GM12878 (cell line): Measurements from ENCODE around the gene HAND2. TPM values are rescaled to one million over a fixed set of nuclear protein-coding genes. Genes with fewer than 3 reads are reported as not detected.

Source experiments
- ATAC-seq: fragments of 200-7000 bp; cut with Tn5 transposase; 3 replicates; pipeline ENCODE4 v1.9.1; 2020; ENCODE audit warnings: mild to moderate bottlenecking, moderate library complexity
- BruUV-seq: library from RNA; stranded (reverse); fragments of 400-500 nt; replicated peaks from 2 replicates; lab custom pipeline; 2021; lab: Mats Ljungman, UMichigan
- CTCF ChIA-PET: fragments of 300-600 bp; sonication (Branson Sonifier 250); formaldehyde crosslinking; extraction: SDS; loops from one replicate; lab custom pipeline; 2021; ENCODE audit warnings: inconsistent platforms; lab: Yijun Ruan, JAX
- POLR2A ChIA-PET: fragments of 350-600 bp; formaldehyde crosslinking; extraction: SDS; loops from one replicate; lab custom pipeline; 2021; ENCODE audit warnings: inconsistent platforms; lab: Charles Lee
- RAD21 ChIA-PET: fragments of 300-600 bp; sonication (Branson Sonifier 250); formaldehyde crosslinking; loops from one replicate; lab custom pipeline; 2023; ENCODE audit warnings: antibody characterized with exemption; ENCODE audit not compliant: unreplicated experiment; lab: Charles Lee
- SMC1A ChIA-PET: fragments of 300-600 bp; sonication (Branson Sonifier 250); formaldehyde crosslinking; loops from one replicate; lab custom pipeline; 2023; ENCODE audit not compliant: unreplicated experiment, uncharacterized antibody; lab: Charles Lee
- DNase-seq: peaks from one replicate; pipeline ENCODE4 v3.0.0-alpha.2; 2011; ENCODE audit warnings: low read depth, low spot score
- FAIRE-seq: peaks from 3 replicates; lab custom pipeline; 2011; peaks lifted over from hg19 to GRCh38; lab: Jason Lieb, UNC
- H2AFZ ChIP-seq: 2 replicates; pipeline ENCODE4 v1.6.0; 2011; ENCODE audit warnings: low read depth, low read length, control low read depth; ENCODE audit not compliant: control insufficient read depth
- H3K27ac ChIP-seq: 2 replicates; pipeline ENCODE4 v1.5.1; 2011; ENCODE audit warnings: control low read depth; ENCODE audit not compliant: control insufficient read depth, insufficient read depth
- H3K27me3 ChIP-seq, 2 experiments: replicated peaks in 1 of 2; 2 replicates each; pipeline versions ENCODE4 v1.6.0 to v1.6.1; 2011; ENCODE audit warnings: low read length in 1 of 2; ENCODE audit not compliant: control insufficient read depth in 2 of 2, insufficient read depth in 2 of 2
- H3K36me3 ChIP-seq, 2 experiments: 2 replicates each; pipeline ENCODE4 v1.5.1; 2011; ENCODE audit warnings: low read length in 1 of 2; ENCODE audit not compliant: control insufficient read depth in 2 of 2, insufficient read depth in 2 of 2
- H3K4me1 ChIP-seq: 2 replicates; pipeline ENCODE4 v1.6.1; 2011; ENCODE audit warnings: mild to moderate bottlenecking, low read length, moderate library complexity, mixed read lengths; ENCODE audit not compliant: control insufficient read depth, insufficient read depth
- H3K4me2 ChIP-seq: 2 replicates; pipeline ENCODE4 v1.6.0; 2011; ENCODE audit warnings: control low read depth; ENCODE audit not compliant: control insufficient read depth, insufficient read depth
- H3K4me3 ChIP-seq: fragments of 200-600 bp; sonication (generic); 2 replicates; pipeline ENCODE4 v1.5.1; 2016
- H3K79me2 ChIP-seq: 2 replicates; pipeline ENCODE4 v1.6.0; 2011; ENCODE audit warnings: low read length; ENCODE audit not compliant: control insufficient read depth, insufficient read depth
- H3K9ac ChIP-seq: 2 replicates; pipeline ENCODE4 v1.8.0; 2011; ENCODE audit warnings: low read length, control low read depth, mixed read lengths; ENCODE audit not compliant: control insufficient read depth, insufficient read depth
- H3K9me3 ChIP-seq: replicated peaks from 3 replicates; pipeline ENCODE4 v1.5.1; 2011; ENCODE audit warnings: mild to moderate bottlenecking, low read length; ENCODE audit not compliant: control insufficient read depth, insufficient read depth
- H4K20me1 ChIP-seq: 2 replicates; pipeline ENCODE4 v1.6.0; 2011; ENCODE audit not compliant: control insufficient read depth, insufficient read depth
- CHD4 ChIP-seq: fragments of 200-600 bp; sonication (generic); IDR thresholded peaks from 2 replicates; pipeline ENCODE4 v1.6.1; 2016; ENCODE audit warnings: mild to moderate bottlenecking
- E4F1 ChIP-seq: fragments of 450-650 bp; IDR thresholded peaks from 2 replicates; pipeline ENCODE4 v1.6.1; 2018; ENCODE audit warnings: borderline replicate concordance, mild to moderate bottlenecking; ENCODE audit not compliant: partially characterized antibody
- EED ChIP-seq: sonication (generic); IDR thresholded peaks from 2 replicates; pipeline ENCODE4 v1.6.1; 2016; ENCODE audit warnings: antibody characterized with exemption, low read depth
- FOXM1 ChIP-seq: IDR thresholded peaks from 2 replicates; pipeline ENCODE4 v1.6.1; 2012; ENCODE audit warnings: low read depth, mild to moderate bottlenecking, inconsistent platforms, low read length, moderate library complexity
- GATAD2B ChIP-seq: fragments of 450-650 bp; conservative IDR thresholded peaks from 2 replicates; pipeline ENCODE4 v1.6.1; 2017; ENCODE audit warnings: low read depth, mild to moderate bottlenecking, moderate library complexity
- IKZF2 ChIP-seq, 2 experiments: fragments of 450-650 bp; IDR thresholded peaks; 2 replicates each; pipeline ENCODE4 v1.6.1; 2017; ENCODE audit warnings: mild to moderate bottlenecking in 2 of 2, moderate library complexity in 2 of 2
- IRF5 ChIP-seq: fragments of 450-650 bp; IDR thresholded peaks from 2 replicates; pipeline ENCODE4 v1.6.1; 2017; ENCODE audit warnings: borderline replicate concordance
- MTA3 ChIP-seq: IDR thresholded peaks from 2 replicates; pipeline ENCODE4 v1.6.1; 2012; ENCODE audit warnings: low read length, inconsistent platforms, borderline replicate concordance
- SMAD5 ChIP-seq: IDR thresholded peaks from 2 replicates; pipeline ENCODE4 v1.6.1; 2016; ENCODE audit warnings: antibody characterized with exemption, low read depth
- ZNF217 ChIP-seq: fragments of 450-650 bp; IDR thresholded peaks from 2 replicates; pipeline ENCODE4 v1.6.1; 2017; ENCODE audit warnings: antibody characterized with exemption, mild to moderate bottlenecking
- WGBS: methylation state at CpG from one replicate; pipeline ENCODE4 v1.1.6; 2016; ENCODE audit warnings: low lambda C conversion rate; ENCODE audit not compliant: insufficient replicate concordance, insufficient coverage; ENCODE audit errors: missing lambda C conversion rate; 5-methylcytosine and 5-hydroxymethylcytosine counted together
- in situ Hi-C: fragments of 300-500 bp; cut with MboI; formaldehyde crosslinking; loops from 9 replicates; pipeline ENCODE4 v1.14.3; 2018; ENCODE audit warnings: mixed read lengths
- intact Hi-C: fragments of 100-400 bp; cut with micrococcal nuclease; formaldehyde crosslinking; loops from one replicate; pipeline ENCODE4 v1.14.2; 2022; ENCODE audit not compliant: unreplicated experiment
- polyA plus RNA-seq, 11 experiments: library from polyadenylated mRNA; depleted of rRNA in 4 of 11; unstranded in 6 of 11; stranded (reverse) in 5 of 11; fragments of >200 nt; fragmentation: Nextera tagmentation in 4 of 11; fragmentation: Illumina TruSeq in 1 of 11; extraction: Ambion mirVana in 4 of 11; extraction: Trizol in 1 of 11; gene quantifications; 1 replicate in 1 of 11; 2 replicates in 10 of 11; pipeline versions ENCODE4 v1.2.1 to v1.2.3, GENCODE V29; 2011 to 2016; ENCODE audit warnings: inconsistent platforms in 2 of 11, missing spikeins in 2 of 11, low read depth in 1 of 11
- total RNA-seq, 4 experiments: library from RNA; depleted of rRNA in 3 of 4; stranded (reverse); fragments of >200 nt in 3 of 4; fragmentation: Illumina TruSeq in 1 of 4; extraction: Trizol in 1 of 4; gene quantifications; 2 replicates each; pipeline versions ENCODE4 v1.2.1 to v1.2.3, GENCODE V29; 2013 to 2021

Gene HAND2
- total and polyA plus RNA-seq, 10 of the 15 experiments (the other 5 are each of a cell fraction or from before 2014, with no cell fraction given): 0.09 TPM; not detected in 9

GRCh38 chr4:173525118-173526011, 4.7 kb downstream of the HAND2 start:
- ATAC-seq (no peak), FAIRE-seq (no peak), DNase-seq (no peak)
- H3K36me3 ChIP-seq: no peaks in the 10 kb centered on the region
- SMC1A ChIA-PET: no interaction called here
- H2AFZ ChIP-seq: no peak overlapping the region
- H3K27me3 ChIP-seq: peaks cover 12 to 30% of the 10 kb centered on the region in 2 experiments
- in situ Hi-C loops (no loop called here), intact Hi-C loops (no loop called here)
- CTCF ChIA-PET: no interaction called here
- H3K79me2 ChIP-seq: no peaks in the 10 kb centered on the region
- RAD21 ChIA-PET: no interaction called here
- POLR2A ChIA-PET: interaction anchor here (0.6 kb wide), 1 partner anchor 47 kb away, joined by 5 read pairs; no protein-coding TSS in a partner anchor
- no peak overlapping the region for H3K4me3 ChIP-seq
- no peaks in the 10 kb centered on the region for H3K4me1 ChIP-seq
- H3K9ac ChIP-seq: no peak overlapping the region
- no peak overlapping the region for H3K27ac ChIP-seq
- no peaks in the 10 kb centered on the region for H4K20me1 ChIP-seq
- TF ChIP-seq IKZF2 (IDR thresholded peaks at IDR 0.05) (no peak), GATAD2B (no peak), IRF5 (no peak), EED (no peak), CHD4 (no peak), MTA3 (no peak), ZNF217 (no peak), FOXM1 (no peak), E4F1 (no peak), SMAD5 (no peak)
- 25% methylated on average over 48 of the region's 48 CpGs for WGBS
- BruUV-seq: no TSS peak
- H3K4me2 ChIP-seq: no peak overlapping the region
- no peaks in the 10 kb centered on the region; the same call in 2 of the 3 replicates for H3K9me3 ChIP-seq
